GM12878 (cell line): ENCODE data around the gene KLHL36. TPM values are rescaled to one million over a fixed set of nuclear protein-coding genes. Genes with fewer than 3 reads are reported as not detected.

ENCODE experiments used
- ATAC-seq: fragments of 200-7000 bp; cut with Tn5 transposase; 3 replicates; pipeline ENCODE4 v1.9.1; 2020; ENCODE audit warnings: mild to moderate bottlenecking, moderate library complexity
- BruUV-seq: library from RNA; stranded (reverse); fragments of 400-500 nt; replicated peaks from 2 replicates; lab custom pipeline; 2021; lab: Mats Ljungman, UMichigan
- CTCF ChIA-PET: fragments of 300-600 bp; sonication (Branson Sonifier 250); formaldehyde crosslinking; extraction: SDS; loops from one replicate; lab custom pipeline; 2021; ENCODE audit warnings: inconsistent platforms; lab: Yijun Ruan, JAX
- POLR2A ChIA-PET: fragments of 350-600 bp; formaldehyde crosslinking; extraction: SDS; loops from one replicate; lab custom pipeline; 2021; ENCODE audit warnings: inconsistent platforms; lab: Charles Lee
- RAD21 ChIA-PET: fragments of 300-600 bp; sonication (Branson Sonifier 250); formaldehyde crosslinking; loops from one replicate; lab custom pipeline; 2023; ENCODE audit warnings: antibody characterized with exemption; ENCODE audit not compliant: unreplicated experiment; lab: Charles Lee
- SMC1A ChIA-PET: fragments of 300-600 bp; sonication (Branson Sonifier 250); formaldehyde crosslinking; loops from one replicate; lab custom pipeline; 2023; ENCODE audit not compliant: unreplicated experiment, uncharacterized antibody; lab: Charles Lee
- DNase-seq: peaks from one replicate; pipeline ENCODE4 v3.0.0-alpha.2; 2011; ENCODE audit warnings: low read depth, low spot score
- FAIRE-seq: peaks from 3 replicates; lab custom pipeline; 2011; peaks lifted over from hg19 to GRCh38; lab: Jason Lieb, UNC
- H2AFZ ChIP-seq: 2 replicates; pipeline ENCODE4 v1.6.0; 2011; ENCODE audit warnings: low read depth, low read length, control low read depth; ENCODE audit not compliant: control insufficient read depth
- H3K27ac ChIP-seq: 2 replicates; pipeline ENCODE4 v1.5.1; 2011; ENCODE audit warnings: control low read depth; ENCODE audit not compliant: control insufficient read depth, insufficient read depth
- H3K27me3 ChIP-seq, 2 experiments: replicated peaks in 1 of 2; 2 replicates each; pipeline versions ENCODE4 v1.6.0 to v1.6.1; 2011; ENCODE audit warnings: low read length in 1 of 2; ENCODE audit not compliant: control insufficient read depth in 2 of 2, insufficient read depth in 2 of 2
- H3K36me3 ChIP-seq, 2 experiments: 2 replicates each; pipeline ENCODE4 v1.5.1; 2011; ENCODE audit warnings: low read length in 1 of 2; ENCODE audit not compliant: control insufficient read depth in 2 of 2, insufficient read depth in 2 of 2
- H3K4me1 ChIP-seq: 2 replicates; pipeline ENCODE4 v1.6.1; 2011; ENCODE audit warnings: mild to moderate bottlenecking, low read length, moderate library complexity, mixed read lengths; ENCODE audit not compliant: control insufficient read depth, insufficient read depth
- H3K4me2 ChIP-seq: 2 replicates; pipeline ENCODE4 v1.6.0; 2011; ENCODE audit warnings: control low read depth; ENCODE audit not compliant: control insufficient read depth, insufficient read depth
- H3K4me3 ChIP-seq: fragments of 200-600 bp; sonication (generic); 2 replicates; pipeline ENCODE4 v1.5.1; 2016
- H3K79me2 ChIP-seq: 2 replicates; pipeline ENCODE4 v1.6.0; 2011; ENCODE audit warnings: low read length; ENCODE audit not compliant: control insufficient read depth, insufficient read depth
- H3K9ac ChIP-seq: 2 replicates; pipeline ENCODE4 v1.8.0; 2011; ENCODE audit warnings: low read length, control low read depth, mixed read lengths; ENCODE audit not compliant: control insufficient read depth, insufficient read depth
- H3K9me3 ChIP-seq: replicated peaks from 3 replicates; pipeline ENCODE4 v1.5.1; 2011; ENCODE audit warnings: mild to moderate bottlenecking, low read length; ENCODE audit not compliant: control insufficient read depth, insufficient read depth
- H4K20me1 ChIP-seq: 2 replicates; pipeline ENCODE4 v1.6.0; 2011; ENCODE audit not compliant: control insufficient read depth, insufficient read depth
- ATF2 ChIP-seq: IDR thresholded peaks from 2 replicates; pipeline ENCODE4 v1.6.1; 2012; ENCODE audit warnings: low read length, inconsistent platforms
- CTCF ChIP-seq, 3 experiments: IDR thresholded peaks in 2 of 3; conservative IDR thresholded peaks in 1 of 3; 2 replicates each; pipeline ENCODE4 v1.5.1; 2011; ENCODE audit warnings: low read depth in 3 of 3, low read length in 3 of 3, mild to moderate bottlenecking in 3 of 3, control low read depth in 2 of 3, moderate library complexity in 2 of 3, inconsistent platforms in 1 of 3, mixed read lengths in 1 of 3; ENCODE audit not compliant: control insufficient read depth in 2 of 3, insufficient read depth in 1 of 3; ENCODE audit errors: extremely low read depth in 1 of 3
- FOXK2 ChIP-seq: fragments of 450-650 bp; IDR thresholded peaks from 2 replicates; pipeline ENCODE4 v1.6.1; 2017; ENCODE audit warnings: mild to moderate bottlenecking, moderate library complexity
- HDGF ChIP-seq: fragments of 450-650 bp; IDR thresholded peaks from 2 replicates; pipeline ENCODE4 v1.6.1; 2016; ENCODE audit warnings: antibody characterized with exemption
- JUNB ChIP-seq: IDR thresholded peaks from 2 replicates; pipeline ENCODE4 v1.6.1; 2016; ENCODE audit warnings: antibody characterized with exemption, mild to moderate bottlenecking
- KAT2A ChIP-seq: conservative IDR thresholded peaks from 2 replicates; pipeline ENCODE4 v1.6.1; 2011; ENCODE audit warnings: low read depth, low read length; ENCODE audit not compliant: control insufficient read depth
- KDM1A ChIP-seq: fragments of 200-600 bp; sonication (generic); IDR thresholded peaks from 2 replicates; pipeline ENCODE4 v1.6.1; 2016; ENCODE audit warnings: borderline replicate concordance
- PBX3 ChIP-seq: IDR thresholded peaks from 2 replicates; pipeline ENCODE4 v1.6.1; 2011; ENCODE audit warnings: mild to moderate bottlenecking, low read depth, low read length, moderate library complexity; ENCODE audit not compliant: insufficient replicate concordance
- PKNOX1 ChIP-seq: fragments of 450-650 bp; IDR thresholded peaks from 2 replicates; pipeline ENCODE4 v1.6.1; 2016; ENCODE audit warnings: mild to moderate bottlenecking
- POU2F2 ChIP-seq: IDR thresholded peaks from 3 replicates; pipeline ENCODE4 v1.6.1; 2011; ENCODE audit warnings: low read depth, mild to moderate bottlenecking, low read length, borderline replicate concordance
- SUZ12 ChIP-seq: fragments of 200-600 bp; sonication (generic); IDR thresholded peaks from one replicate; pipeline ENCODE4 v1.6.1; 2018; ENCODE audit warnings: antibody characterized with exemption, mild to moderate bottlenecking; ENCODE audit not compliant: unreplicated experiment
- ZBTB33 ChIP-seq: fragments of 450-650 bp; IDR thresholded peaks from 2 replicates; pipeline ENCODE4 v1.6.1; 2017; ENCODE audit warnings: mild to moderate bottlenecking
- ZNF217 ChIP-seq: fragments of 450-650 bp; IDR thresholded peaks from 2 replicates; pipeline ENCODE4 v1.6.1; 2017; ENCODE audit warnings: antibody characterized with exemption, mild to moderate bottlenecking
- WGBS: methylation state at CpG from one replicate; pipeline ENCODE4 v1.1.6; 2016; ENCODE audit warnings: low lambda C conversion rate; ENCODE audit not compliant: insufficient replicate concordance, insufficient coverage; ENCODE audit errors: missing lambda C conversion rate; 5-methylcytosine and 5-hydroxymethylcytosine counted together
- in situ Hi-C: fragments of 300-500 bp; cut with MboI; formaldehyde crosslinking; loops from 9 replicates; pipeline ENCODE4 v1.14.3; 2018; ENCODE audit warnings: mixed read lengths
- intact Hi-C: fragments of 100-400 bp; cut with micrococcal nuclease; formaldehyde crosslinking; loops from one replicate; pipeline ENCODE4 v1.14.2; 2022; ENCODE audit not compliant: unreplicated experiment
- polyA plus RNA-seq, 11 experiments: library from polyadenylated mRNA; depleted of rRNA in 4 of 11; unstranded in 6 of 11; stranded (reverse) in 5 of 11; fragments of >200 nt; fragmentation: Nextera tagmentation in 4 of 11; fragmentation: Illumina TruSeq in 1 of 11; extraction: Ambion mirVana in 4 of 11; extraction: Trizol in 1 of 11; gene quantifications; 1 replicate in 1 of 11; 2 replicates in 10 of 11; pipeline versions ENCODE4 v1.2.1 to v1.2.3, GENCODE V29; 2011 to 2016; ENCODE audit warnings: inconsistent platforms in 2 of 11, missing spikeins in 2 of 11, low read depth in 1 of 11
- total RNA-seq, 4 experiments: library from RNA; depleted of rRNA in 3 of 4; stranded (reverse); fragments of >200 nt in 3 of 4; fragmentation: Illumina TruSeq in 1 of 4; extraction: Trizol in 1 of 4; gene quantifications; 2 replicates each; pipeline versions ENCODE4 v1.2.1 to v1.2.3, GENCODE V29; 2013 to 2021

The KLHL36 gene
- total and polyA plus RNA-seq, 10 of the 15 experiments (the other 5 are each of a cell fraction or from before 2014, with no cell fraction given), result 2.6 to 45.3 (median 16.8) TPM

GRCh38 chr16:84600343-84601229, 47.7 kb upstream of the KLHL36 start:
- TSS peak; percentile 53 for BruUV-seq
- H3K27me3 ChIP-seq, result no peaks in the 10 kb centered on the region
- H3K4me2 ChIP-seq, result peak overlapping the region; percentile 99
- H4K20me1 ChIP-seq, result no peaks in the 10 kb centered on the region
- DNase-seq (peak; percentile 91), ATAC-seq (peak; percentile 75), FAIRE-seq (peak; percentile 92)
- peak overlapping the region; percentile 94 for H3K9ac ChIP-seq
- H3K9me3 ChIP-seq, result no peaks in the 10 kb centered on the region; the same call in 2 of the 3 replicates
- RAD21 ChIA-PET, result interaction anchor here (0.6 to 13.6 kb wide), 21 partner anchors 8 to 1015 kb away, joined by 3 to 224 read pairs (median 5); partner anchors contain the start of gene COTL1
- H3K4me1 ChIP-seq, result peaks cover 80% of the 10 kb centered on the region
- intact Hi-C loops, result loop anchor here (1.0 kb wide), 1 partner anchor 89 kb away; no protein-coding TSS in a partner anchor
- peaks cover 91% of the 10 kb centered on the region for H3K79me2 ChIP-seq
- POLR2A ChIA-PET, result interaction anchor here (0.6 to 16.2 kb wide), 14 partner anchors 8 to 1301 kb away, joined by 3 to 214 read pairs (median 4); partner anchors contain the start of genes COTL1 and MEAK7
- H3K4me3 ChIP-seq, result peak overlapping the region; percentile 69
- SMC1A ChIA-PET, result interaction anchor here (0.8 to 14.5 kb wide), 15 partner anchors 9 to 129 kb away, joined by 3 to 229 read pairs (median 6); partner anchors contain the start of genes COTL1 and MEAK7
- 1% methylated on average over 23 of the region's 25 CpGs for WGBS
- H3K27ac ChIP-seq, result peak overlapping the region; percentile 100
- CTCF ChIA-PET, result interaction anchor here (0.9 to 5.4 kb wide), 14 partner anchors 8 to 154 kb away, joined by 3 to 42 read pairs (median 6); no protein-coding TSS in a partner anchor
- H3K36me3 ChIP-seq, result peaks cover 7 to 14% of the 10 kb centered on the region in 2 experiments; a peak in 3 of 4 replicates
- H2AFZ ChIP-seq, result no peak overlapping the region
- in situ Hi-C loops, result loop anchor here (10.0 to 25.0 kb wide), 2 partner anchors 646 to 962 kb away; partner anchors contain the start of gene OSGIN1
- no peak for TF ChIP-seq SUZ12
- TF ChIP-seq HDGF, result 0 out of 2 replicates have a peak, but pooled peaks have one; percentile 31
- TF ChIP-seq KDM1A, result no peak
- TF ChIP-seq ATF2, result no peak
- TF ChIP-seq PKNOX1, result 0 out of 2 replicates have a peak, but pooled peaks have one; percentile 26
- no peak for TF ChIP-seq ZBTB33
- no peak for TF ChIP-seq FOXK2
- TF ChIP-seq ZNF217, result no peak
- TF ChIP-seq KAT2A, result no peak
- no peak for TF ChIP-seq CTCF (IDR thresholded peaks at IDR 0.05 in 2 of 3, conservative IDR thresholded peaks at IDR 0.05 in 1 of 3; ENCODE audit: control insufficient read depth in 2 of 3, extremely low read depth in 1 of 3, insufficient read depth in 1 of 3, low read depth in 3 of 3, low read length in 3 of 3)
- TF ChIP-seq POU2F2, result peak; percentile 69; the same call in 1 of the 3 replicates
- peak; percentile 59 for TF ChIP-seq JUNB
- no peak for TF ChIP-seq PBX3
